H9 (cell line): ENCODE measurements around the gene CHD9. TPM values are rescaled to one million over a fixed set of nuclear protein-coding genes. Genes with fewer than 3 reads are reported as not detected.

Source experiments
- DNase-seq: peaks from one replicate; pipeline ENCODE4 v3.0.0-alpha.2; 2017
- H2AFZ ChIP-seq: one replicate; pipeline ENCODE4 v1.6.1; 2013; ENCODE audit warnings: mild to moderate bottlenecking, low read length, control low read depth, moderate library complexity
- H2AK5ac ChIP-seq: 2 replicates; pipeline ENCODE4 v1.6.1; 2013; ENCODE audit warnings: low read length, control low read depth, mixed read lengths; ENCODE audit not compliant: insufficient read length
- H2BK120ac ChIP-seq: one replicate; pipeline ENCODE4 v1.6.1; 2013; ENCODE audit warnings: low read depth, mild to moderate bottlenecking, low read length, control low read depth, inconsistent platforms; ENCODE audit not compliant: poor library complexity, severe bottlenecking
- H2BK12ac ChIP-seq: 2 replicates; pipeline ENCODE4 v1.6.1; 2013; ENCODE audit warnings: low read length, control low read depth, mixed read lengths, low read depth; ENCODE audit not compliant: insufficient read length
- H2BK15ac ChIP-seq: 2 replicates; pipeline ENCODE4 v1.6.1; 2013; ENCODE audit warnings: low read depth, low read length, control low read depth
- H2BK20ac ChIP-seq: one replicate; pipeline ENCODE4 v1.6.1; 2013; ENCODE audit warnings: low read depth, mild to moderate bottlenecking, low read length, control low read depth, inconsistent platforms; ENCODE audit not compliant: poor library complexity, severe bottlenecking
- H2BK5ac ChIP-seq: 2 replicates; pipeline ENCODE4 v1.6.1; 2013; ENCODE audit warnings: low read length, control low read depth, mixed read lengths; ENCODE audit not compliant: insufficient read length
- H3K14ac ChIP-seq: 2 replicates; pipeline ENCODE4 v1.6.1; 2013; ENCODE audit warnings: low read length, control low read depth; ENCODE audit not compliant: insufficient read depth
- H3K18ac ChIP-seq: 2 replicates; pipeline ENCODE4 v1.6.1; 2013; ENCODE audit warnings: low read depth, mild to moderate bottlenecking, mixed read lengths, low read length, control low read depth; ENCODE audit not compliant: insufficient read length
- H3K23ac ChIP-seq: 2 replicates; pipeline ENCODE4 v1.6.1; 2013; ENCODE audit warnings: low read length, control low read depth, mixed read lengths, low read depth; ENCODE audit not compliant: insufficient read length
- H3K23me2 ChIP-seq: 2 replicates; pipeline ENCODE4 v1.6.1; 2013; ENCODE audit warnings: low read depth, mild to moderate bottlenecking, mixed read lengths, low read length, control low read depth; ENCODE audit not compliant: insufficient read length, poor library complexity, severe bottlenecking
- H3K27ac ChIP-seq: 2 replicates; pipeline ENCODE4 v1.5.1; 2013; ENCODE audit warnings: low read length, control low read depth, mixed read lengths, low read depth; ENCODE audit not compliant: insufficient read length
- H3K27me3 ChIP-seq: 2 replicates; pipeline ENCODE4 v1.6.1; 2013; ENCODE audit warnings: low read length, control low read depth, inconsistent platforms; ENCODE audit not compliant: insufficient read depth
- H3K4ac ChIP-seq: 2 replicates; pipeline ENCODE4 v1.6.1; 2013; ENCODE audit warnings: low read depth, mild to moderate bottlenecking, control low read depth, inconsistent platforms, low read length, moderate library complexity
- H3K4me1 ChIP-seq: 2 replicates; pipeline ENCODE4 v1.6.1; 2013; ENCODE audit warnings: low read length, control low read depth, inconsistent platforms; ENCODE audit not compliant: insufficient read depth
- H3K4me2 ChIP-seq: 2 replicates; pipeline ENCODE4 v1.6.1; 2013; ENCODE audit warnings: low read length, control low read depth, mixed read lengths; ENCODE audit not compliant: insufficient read length, insufficient read depth
- H3K56ac ChIP-seq: 2 replicates; pipeline ENCODE4 v1.6.1; 2013; ENCODE audit warnings: low read depth, mild to moderate bottlenecking, mixed read lengths, low read length, control low read depth; ENCODE audit not compliant: insufficient read length
- H3K79me1 ChIP-seq: 2 replicates; pipeline ENCODE4 v1.6.1; 2013; ENCODE audit warnings: low read depth, mild to moderate bottlenecking, moderate library complexity, low read length, control low read depth, inconsistent platforms; ENCODE audit not compliant: insufficient read depth, poor library complexity, severe bottlenecking
- H3K79me2 ChIP-seq: 2 replicates; pipeline ENCODE4 v1.6.1; 2013; ENCODE audit warnings: low read length, control low read depth, inconsistent platforms; ENCODE audit not compliant: insufficient read depth
- H3K9ac ChIP-seq: 2 replicates; pipeline ENCODE4 v1.6.1; 2013; ENCODE audit warnings: low read length, control low read depth, mixed read lengths; ENCODE audit not compliant: insufficient read length; ENCODE audit errors: extremely low read depth
- H3K9me3 ChIP-seq: one replicate; pipeline ENCODE4 v1.6.1; 2013; ENCODE audit warnings: low read depth, low read length, inconsistent platforms; ENCODE audit not compliant: control insufficient read depth
- H3T11ph ChIP-seq: one replicate; pipeline ENCODE4 v1.6.1; 2013; ENCODE audit warnings: mild to moderate bottlenecking, low read length, control low read depth, inconsistent platforms
- H4K20me1 ChIP-seq: one replicate; pipeline ENCODE4 v1.6.1; 2013; ENCODE audit not compliant: control insufficient read depth, insufficient read length, insufficient read depth
- H4K5ac ChIP-seq: 2 replicates; pipeline ENCODE4 v1.6.1; 2013; ENCODE audit warnings: low read depth, mild to moderate bottlenecking, mixed read lengths, low read length, control low read depth; ENCODE audit not compliant: insufficient read length
- H4K8ac ChIP-seq: replicated peaks from 2 replicates; pipeline ENCODE4 v1.6.1; 2013; ENCODE audit warnings: low read length, control low read depth, mixed read lengths, low read depth; ENCODE audit not compliant: insufficient read length
- H4K91ac ChIP-seq: 2 replicates; pipeline ENCODE4 v1.6.1; 2013; ENCODE audit warnings: low read depth, mild to moderate bottlenecking, moderate library complexity, mixed read lengths, low read length, control low read depth; ENCODE audit not compliant: insufficient read length
- H3K27ac Mint-ChIP-seq, 3 experiments: 2 replicates in 2 of 3; 3 replicates in 1 of 3; pipeline ENCODE4 v1.8.0; 2020 to 2021; ENCODE audit warnings: mixed read lengths in 3 of 3, mild to moderate bottlenecking in 1 of 3, moderate library complexity in 1 of 3
- H3K27me3 Mint-ChIP-seq: 2 replicates; pipeline ENCODE4 v1.8.0; 2021; ENCODE audit warnings: low read depth, mild to moderate bottlenecking, moderate library complexity, mixed read lengths
- H3K36me3 Mint-ChIP-seq, 3 experiments: 2 replicates in 2 of 3; 3 replicates in 1 of 3; pipeline ENCODE4 v1.8.0; 2020 to 2021; ENCODE audit warnings: low read depth in 3 of 3, mixed read lengths in 3 of 3; ENCODE audit not compliant: insufficient read depth in 1 of 3
- H3K4me1 Mint-ChIP-seq, 2 experiments: 2 replicates each; pipeline ENCODE4 v1.8.0; 2020; ENCODE audit warnings: mixed read lengths in 2 of 2
- H3K4me3 Mint-ChIP-seq, 2 experiments: 2 replicates in 1 of 2; 3 replicates in 1 of 2; pipeline ENCODE4 v1.8.0; 2020 to 2021; ENCODE audit warnings: mild to moderate bottlenecking in 2 of 2, mixed read lengths in 2 of 2, moderate library complexity in 1 of 2
- H3K9me3 Mint-ChIP-seq, 2 experiments: 2 replicates in 1 of 2; 3 replicates in 1 of 2; pipeline ENCODE4 v1.8.0; 2020; ENCODE audit warnings: mild to moderate bottlenecking in 2 of 2, mixed read lengths in 2 of 2, moderate library complexity in 1 of 2
- WGBS: extraction: QIAGEN DNeasy Blood & Tissue Kit; methylation state at CpG from one replicate; pipeline ENCODE4 v1.1.7; 2013; ENCODE audit warnings: missing lambda C conversion rate, low lambda C conversion rate, mixed read lengths; ENCODE audit not compliant: insufficient read length; ENCODE audit errors: extremely low coverage; 5-methylcytosine and 5-hydroxymethylcytosine counted together
- total RNA-seq: library from RNA; stranded (reverse); gene quantifications from 2 replicates; pipeline ENCODE4 v1.2.1, GENCODE V29; 2021
- TF ChIP-seq, protein P1 (sequence below): fragments of 200-600 bp; sonication (generic); conservative IDR thresholded peaks from 3 replicates; pipeline ENCODE4 v1.8.0; 2021; ENCODE audit warnings: antibody characterized with exemption, mild to moderate bottlenecking

CHD9 gene
- total RNA-seq, 1 experiment from 2014 or later: 46.2 TPM

DNA sequence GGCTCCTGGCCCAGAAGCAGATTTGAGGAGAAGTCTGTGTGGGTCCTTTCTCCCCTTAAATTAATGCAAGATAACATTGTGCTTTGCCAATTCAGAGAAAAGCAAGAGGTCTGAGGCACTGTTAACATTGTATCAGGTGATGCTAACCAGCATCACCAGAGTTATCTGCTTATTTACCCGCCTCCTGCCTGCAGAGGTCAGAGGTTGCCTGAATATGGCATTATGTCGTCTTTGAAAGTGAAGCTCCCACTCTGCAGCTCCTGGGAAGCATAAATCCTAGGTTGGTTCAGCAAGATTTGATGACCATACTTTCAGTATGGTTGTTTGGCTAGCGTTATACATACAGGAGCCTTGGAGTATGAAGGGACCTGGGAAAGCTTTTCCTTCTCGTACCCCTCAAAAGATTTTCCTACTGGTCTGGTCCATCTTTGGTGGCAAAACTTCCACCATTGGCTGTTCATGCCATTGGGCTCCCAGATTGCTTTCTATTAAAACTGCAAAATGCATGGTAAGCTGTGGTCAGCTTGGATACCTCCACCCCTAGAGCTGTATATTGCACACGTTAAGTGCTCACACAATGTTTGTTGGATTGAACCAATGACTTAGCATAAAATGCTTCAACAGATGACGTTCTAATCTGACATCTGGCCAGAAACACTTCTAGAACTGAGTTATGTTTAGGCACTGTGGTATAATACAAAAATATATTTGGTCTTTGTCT is 24.1 kb downstream of the CHD9 start:
- no CpG with 5 or more reads among the region's 6 CpGs for whole genome bisulfite sequencing

More for the DNA sequence above, 24.1 kb downstream of the CHD9 start:
- H3K79me2 ChIP-seq: no peaks in the 10 kb centered on the region
- Mint-ChIP-seq H3K27me3 (no peaks in the 10 kb centered on the region), H3K4me1 (peaks cover 40 to 46% of the 10 kb centered on the region in 2 experiments), H3K9me3 (peaks cover 28% of the 10 kb centered on the region in 2 experiments), H3K4me3 (no peak overlapping the region; a peak in 1 of 5 replicates), H3K36me3 (peaks cover 29 to 40% (median 34%) of the 10 kb centered on the region in 3 experiments), H3K27ac (peak overlapping the region in 1 of 3 experiments; percentile 17; a peak in 1 of 7 replicates)
- H2BK20ac ChIP-seq: no peak overlapping the region
- no peak overlapping the region for H3K14ac ChIP-seq
- H3T11ph ChIP-seq: no peak overlapping the region
- H3K4me1 ChIP-seq: peaks cover 17% of the 10 kb centered on the region; the same call in 1 of the 2 replicates
- no peak overlapping the region for H3K23ac ChIP-seq
- H3K9me3 ChIP-seq: no peaks in the 10 kb centered on the region
- no peak overlapping the region for H2BK5ac ChIP-seq
- H3K27ac ChIP-seq: no peak overlapping the region
- no peaks in the 10 kb centered on the region for H3K23me2 ChIP-seq
- no peaks in the 10 kb centered on the region for H3K27me3 ChIP-seq
- H2AFZ ChIP-seq: no peak overlapping the region
- no peaks in the 10 kb centered on the region for H4K20me1 ChIP-seq
- no peak overlapping the region for H4K8ac ChIP-seq
- no peak overlapping the region for H3K18ac ChIP-seq
- H2BK15ac ChIP-seq: no peak overlapping the region
- no peak overlapping the region for H4K5ac ChIP-seq
- no peak overlapping the region for H3K9ac ChIP-seq
- no peak for DNase-seq
- TF ChIP-seq, protein P1, sequence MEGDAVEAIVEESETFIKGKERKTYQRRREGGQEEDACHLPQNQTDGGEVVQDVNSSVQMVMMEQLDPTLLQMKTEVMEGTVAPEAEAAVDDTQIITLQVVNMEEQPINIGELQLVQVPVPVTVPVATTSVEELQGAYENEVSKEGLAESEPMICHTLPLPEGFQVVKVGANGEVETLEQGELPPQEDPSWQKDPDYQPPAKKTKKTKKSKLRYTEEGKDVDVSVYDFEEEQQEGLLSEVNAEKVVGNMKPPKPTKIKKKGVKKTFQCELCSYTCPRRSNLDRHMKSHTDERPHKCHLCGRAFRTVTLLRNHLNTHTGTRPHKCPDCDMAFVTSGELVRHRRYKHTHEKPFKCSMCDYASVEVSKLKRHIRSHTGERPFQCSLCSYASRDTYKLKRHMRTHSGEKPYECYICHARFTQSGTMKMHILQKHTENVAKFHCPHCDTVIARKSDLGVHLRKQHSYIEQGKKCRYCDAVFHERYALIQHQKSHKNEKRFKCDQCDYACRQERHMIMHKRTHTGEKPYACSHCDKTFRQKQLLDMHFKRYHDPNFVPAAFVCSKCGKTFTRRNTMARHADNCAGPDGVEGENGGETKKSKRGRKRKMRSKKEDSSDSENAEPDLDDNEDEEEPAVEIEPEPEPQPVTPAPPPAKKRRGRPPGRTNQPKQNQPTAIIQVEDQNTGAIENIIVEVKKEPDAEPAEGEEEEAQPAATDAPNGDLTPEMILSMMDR: no peak
- H3K4me2 ChIP-seq: no peak overlapping the region
- no peak overlapping the region for H2BK12ac ChIP-seq
- no peak overlapping the region for H2BK120ac ChIP-seq
- H2AK5ac ChIP-seq: no peak overlapping the region
- no peak overlapping the region for H4K91ac ChIP-seq
- H3K4ac ChIP-seq: no peak overlapping the region
- H3K79me1 ChIP-seq: no peaks in the 10 kb centered on the region
- no peak overlapping the region for H3K56ac ChIP-seq
